Fibroblast of lung (primary cell): ENCODE results near the gene NOS3.

ENCODE experiments used
- EZH2 ChIP-seq: IDR thresholded peaks from 2 replicates; pipeline ENCODE4 v1.5.1; 2012; ENCODE audit warnings: low read length, control low read depth, mild to moderate bottlenecking; ENCODE audit errors: missing control alignments
- TF ChIP-seq, protein P1 (sequence below), 2 donors: IDR thresholded peaks in 1 of 2; conservative IDR thresholded peaks in 1 of 2; 1 replicate in 1 of 2; 2 replicates in 1 of 2; pipeline ENCODE4 v1.5.1; 2011 to 2012; ENCODE audit warnings: low read length in 2 of 2, control low read depth in 1 of 2, inconsistent platforms in 1 of 2, low read depth in 1 of 2, mild to moderate bottlenecking in 1 of 2

DNA sequence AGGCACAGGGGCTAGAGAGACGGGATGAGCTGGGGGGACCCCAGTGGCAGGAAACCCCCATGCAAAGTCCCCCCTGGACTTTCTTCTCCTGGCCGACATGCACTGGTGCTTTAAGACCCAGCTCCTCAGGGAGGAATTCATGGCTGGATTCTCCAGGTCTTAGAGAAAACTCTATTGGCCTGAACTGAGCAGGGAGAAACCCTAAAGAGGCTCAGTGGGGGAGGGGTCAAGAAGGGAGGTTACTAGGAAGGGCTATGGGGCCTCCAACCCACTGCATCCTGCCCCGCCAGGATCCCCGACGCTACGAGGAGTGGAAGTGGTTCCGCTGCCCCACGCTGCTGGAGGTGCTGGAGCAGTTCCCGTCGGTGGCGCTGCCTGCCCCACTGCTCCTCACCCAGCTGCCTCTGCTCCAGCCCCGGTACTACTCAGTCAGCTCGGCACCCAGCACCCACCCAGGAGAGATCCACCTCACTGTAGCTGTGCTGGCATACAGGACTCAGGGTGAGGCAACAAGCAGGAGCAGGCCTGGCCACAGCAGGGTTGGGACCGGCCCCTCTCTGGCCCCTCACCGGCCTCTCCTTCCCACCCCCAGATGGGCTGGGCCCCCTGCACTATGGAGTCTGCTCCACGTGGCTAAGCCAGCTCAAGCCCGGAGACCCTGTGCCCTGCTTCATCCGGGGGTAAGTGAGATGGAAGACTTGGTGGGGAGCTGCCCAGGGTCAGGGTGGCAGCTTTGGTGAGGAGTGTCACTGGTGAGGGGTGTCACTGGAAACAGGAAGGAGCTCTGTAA lies 19.7 kb downstream of the NOS3 start:
- no peak for TF ChIP-seq EZH2
- TF ChIP-seq, protein P1, sequence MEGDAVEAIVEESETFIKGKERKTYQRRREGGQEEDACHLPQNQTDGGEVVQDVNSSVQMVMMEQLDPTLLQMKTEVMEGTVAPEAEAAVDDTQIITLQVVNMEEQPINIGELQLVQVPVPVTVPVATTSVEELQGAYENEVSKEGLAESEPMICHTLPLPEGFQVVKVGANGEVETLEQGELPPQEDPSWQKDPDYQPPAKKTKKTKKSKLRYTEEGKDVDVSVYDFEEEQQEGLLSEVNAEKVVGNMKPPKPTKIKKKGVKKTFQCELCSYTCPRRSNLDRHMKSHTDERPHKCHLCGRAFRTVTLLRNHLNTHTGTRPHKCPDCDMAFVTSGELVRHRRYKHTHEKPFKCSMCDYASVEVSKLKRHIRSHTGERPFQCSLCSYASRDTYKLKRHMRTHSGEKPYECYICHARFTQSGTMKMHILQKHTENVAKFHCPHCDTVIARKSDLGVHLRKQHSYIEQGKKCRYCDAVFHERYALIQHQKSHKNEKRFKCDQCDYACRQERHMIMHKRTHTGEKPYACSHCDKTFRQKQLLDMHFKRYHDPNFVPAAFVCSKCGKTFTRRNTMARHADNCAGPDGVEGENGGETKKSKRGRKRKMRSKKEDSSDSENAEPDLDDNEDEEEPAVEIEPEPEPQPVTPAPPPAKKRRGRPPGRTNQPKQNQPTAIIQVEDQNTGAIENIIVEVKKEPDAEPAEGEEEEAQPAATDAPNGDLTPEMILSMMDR (conservative IDR thresholded peaks at IDR 0.05 in 1 of 2, IDR thresholded peaks at IDR 0.05 in 1 of 2; ENCODE audit: low read depth in 1 of 2, low read length in 2 of 2), result no peak
